ENCODE measurements around the gene IDH3B. TPM values are rescaled to one million over a fixed set of nuclear protein-coding genes. Genes with fewer than 3 reads are reported as not detected.

The IDH3B gene
- total and polyA plus RNA-seq, 2 of the 13 experiments (the other 11 are each of a cell fraction or from before 2014, with no cell fraction given): 215 to 254 TPM

GRCh38 chr20:2693286-2694007, 29.4 kb upstream of the IDH3B start (continued):
- TF ChIP-seq ZNF772 (CRISPR knock-in tag; IDR thresholded peaks at IDR 0.05) (peak; percentile 66; the same call in 1 of the 2 replicates), ZBTB46 (CRISPR knock-in tag; IDR thresholded peaks at IDR 0.05; ENCODE audit: borderline replicate concordance) (no peak), EHMT2 (IDR thresholded peaks at IDR 0.05; ENCODE audit: borderline replicate concordance, low read depth, low read length) (no peak), JUNB (CRISPR knock-in tag; IDR thresholded peaks at IDR 0.05; ENCODE audit: borderline replicate concordance) (no peak), EED (CRISPR knock-in tag; IDR thresholded peaks at IDR 0.05) (peak; percentile 84; the same call in 1 of the 2 replicates), ZNF180 (CRISPR knock-in tag; IDR thresholded peaks at IDR 0.05; ENCODE audit: borderline replicate concordance, low read depth) (no peak), GMEB2 (CRISPR knock-in tag; IDR thresholded peaks at IDR 0.05; ENCODE audit: low read depth) (no peak), HDAC6 (IDR thresholded peaks at IDR 0.05; ENCODE audit: low read depth, low read length) (no peak), ZNF574 (CRISPR knock-in tag; IDR thresholded peaks at IDR 0.05) (peak; percentile 79), PRDM15 (CRISPR knock-in tag; IDR thresholded peaks at IDR 0.05) (no peak), HMG20A (CRISPR knock-in tag; IDR thresholded peaks at IDR 0.05; ENCODE audit: borderline replicate concordance) (no peak), ONECUT2 (CRISPR knock-in tag; IDR thresholded peaks at IDR 0.05) (no peak), ZNF577 (CRISPR knock-in tag; IDR thresholded peaks at IDR 0.05; ENCODE audit: borderline replicate concordance, low read depth) (no peak), ZNF841 (CRISPR knock-in tag; IDR thresholded peaks at IDR 0.05; ENCODE audit: borderline replicate concordance) (no peak), HIVEP1 (CRISPR knock-in tag; IDR thresholded peaks at IDR 0.05) (no peak), ZNF124 (CRISPR knock-in tag; IDR thresholded peaks at IDR 0.05) (no peak), ZNF10 (CRISPR knock-in tag; IDR thresholded peaks at IDR 0.05; ENCODE audit: borderline replicate concordance, low read depth) (no peak)

All from HepG2 (cell line).